Common myeloid progenitor, CD34-positive (primary cell): ENCODE measurements around the gene OPRM1.
A peak's percentile ranks its signal among the peaks of the same experiment; 100 is the strongest.
"Not testable (repeated sequence)": the region's sequence is repeated elsewhere in the genome, so short reads cannot be mapped to it uniquely, and the experiment has no call there.

Source experiments
- CTCF ChIA-PET: fragments of 350-600 bp; sonication (Branson Sonifier 250); formaldehyde crosslinking; loops from one replicate; lab custom pipeline; 2021; ENCODE audit warnings: antibody characterized with exemption; lab: Charles Lee
- POLR2A ChIA-PET: fragments of 350-600 bp; sonication (Branson Sonifier 250); formaldehyde crosslinking; loops from one replicate; lab custom pipeline; 2021; ENCODE audit warnings: antibody characterized with exemption; lab: Charles Lee
- DNase-seq, 3 donors: peaks; one replicate each; pipeline versions ENCODE4 v3.0.0 to v3.0.0-alpha.2; 2013
- H3K27ac ChIP-seq, 2 experiments: 1 replicate in 1 of 2; 2 replicates in 1 of 2; pipeline ENCODE4 v1.7.0; 2013; ENCODE audit warnings: inconsistent platforms in 2 of 2, low read length in 2 of 2, mild to moderate bottlenecking in 2 of 2, low read depth in 1 of 2, moderate library complexity in 1 of 2; ENCODE audit not compliant: severe bottlenecking in 2 of 2, insufficient read depth in 1 of 2, poor library complexity in 1 of 2
- H3K27me3 ChIP-seq, 5 experiments: replicated peaks in 2 of 5; 1 replicate in 3 of 5; 2 replicates in 2 of 5; pipeline versions ENCODE4 v1.6.1 to v1.7.0; 2013; ENCODE audit warnings: low read length in 4 of 5, mild to moderate bottlenecking in 2 of 5, moderate library complexity in 2 of 5, inconsistent platforms in 1 of 5; ENCODE audit not compliant: insufficient read depth in 5 of 5, control insufficient read depth in 4 of 5
- H3K36me3 ChIP-seq, 4 experiments: 1 replicate in 2 of 4; 2 replicates in 2 of 4; pipeline versions ENCODE4 v1.6.1 to v1.7.0; 2013; ENCODE audit warnings: low read length in 3 of 4, control low read depth in 1 of 4, mild to moderate bottlenecking in 1 of 4; ENCODE audit not compliant: control insufficient read depth in 4 of 4, insufficient read depth in 4 of 4
- H3K4me1 ChIP-seq, 4 experiments: 1 replicate in 3 of 4; 2 replicates in 1 of 4; pipeline versions ENCODE4 v1.6.1 to v1.7.1; 2013; ENCODE audit warnings: low read length in 3 of 4, mild to moderate bottlenecking in 3 of 4, control low read depth in 1 of 4, inconsistent platforms in 1 of 4, moderate library complexity in 1 of 4; ENCODE audit not compliant: control insufficient read depth in 4 of 4, insufficient read depth in 4 of 4; ENCODE audit errors: control extremely low read depth in 1 of 4
- H3K4me3 ChIP-seq, 7 experiments: 1 replicate in 4 of 7; 2 replicates in 3 of 7; pipeline versions ENCODE4 v1.5.1 to v1.7.0; 2013; ENCODE audit warnings: mild to moderate bottlenecking in 7 of 7, low read length in 6 of 7, moderate library complexity in 6 of 7, inconsistent platforms in 2 of 7, low read depth in 2 of 7, control low read depth in 1 of 7; ENCODE audit not compliant: insufficient read depth in 4 of 7, control insufficient read depth in 1 of 7; ENCODE audit errors: extremely low read depth in 1 of 7
- H3K9me3 ChIP-seq, 5 experiments: 1 replicate in 4 of 5; 2 replicates in 1 of 5; pipeline versions ENCODE4 v1.6.1 to v1.7.1; 2013; ENCODE audit warnings: low read length in 4 of 5, mild to moderate bottlenecking in 2 of 5, inconsistent platforms in 1 of 5, low read depth in 1 of 5, moderate library complexity in 1 of 5; ENCODE audit not compliant: control insufficient read depth in 4 of 5, insufficient read depth in 2 of 5; ENCODE audit errors: control extremely low read depth in 1 of 5
- WGBS: methylation state at CpG from one replicate; pipeline ENCODE4 v1.1.5; 2013; ENCODE audit not compliant: insufficient coverage; 5-methylcytosine and 5-hydroxymethylcytosine counted together

The OPRM1 gene

GRCh38 chr6:154197196-154197860 is 158.3 kb downstream of the OPRM1 start:
- Histone ChIP-seq H3K9me3 (no peaks in the 10 kb centered on the region), H3K27me3 (no peaks in the 10 kb centered on the region), H3K4me3 (no peak overlapping the region), H3K36me3 (no peaks in the 10 kb centered on the region), H3K27ac (no peak overlapping the region), H3K4me1 (peaks cover 0 to 5% (median 0%) of the 10 kb centered on the region in 4 experiments)
- POLR2A ChIA-PET: interaction anchor here (0.8 kb wide), 1 partner anchor 1691 kb away, joined by 3 read pairs; no protein-coding TSS in a partner anchor
- CTCF ChIA-PET: interaction anchor here (0.7 kb wide), 1 partner anchor 173 kb away, joined by 3 read pairs; no protein-coding TSS in a partner anchor
- peak in 1 of 3 donors; percentile 18 for DNase-seq

DNA sequence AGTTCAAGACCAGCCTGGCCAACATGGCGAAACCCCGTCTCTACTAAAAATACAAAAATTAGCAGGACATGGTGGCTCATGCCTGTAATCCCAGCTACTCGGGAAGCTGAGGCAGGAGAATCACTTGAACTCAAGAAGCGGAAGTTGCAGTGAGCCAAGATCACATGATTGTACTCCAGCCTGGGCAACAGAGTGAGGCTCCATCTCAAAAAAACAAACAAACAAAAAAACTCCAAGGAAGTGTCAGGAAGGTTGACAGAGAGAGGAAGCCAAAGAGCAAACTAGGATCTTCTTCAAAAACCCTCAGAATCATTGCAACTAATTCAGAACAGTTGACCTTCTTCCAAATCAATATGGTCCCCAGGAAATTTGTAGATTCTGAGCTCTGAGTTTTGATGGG is 162.6 kb downstream of the OPRM1 start:
- POLR2A ChIA-PET, H3K4me3 ChIP-seq, H3K27me3 ChIP-seq, H3K27ac ChIP-seq, DNase-seq, H3K9me3 ChIP-seq: not testable (repeated sequence)
- peaks cover 0 to 10% (median 0%) of the 10 kb centered on the region in 4 experiments for H3K36me3 ChIP-seq
- CTCF ChIA-PET: interaction anchor here (1.2 kb wide), 1 partner anchor 18 kb away, joined by 3 read pairs; no protein-coding TSS in a partner anchor
- 100% methylated on average over 3 of the region's 4 CpGs for WGBS
- peaks cover 0 to 13% (median 0%) of the 10 kb centered on the region in 4 experiments for H3K4me1 ChIP-seq

- Histone ChIP-seq H3K4me3 (no peak overlapping the region), H3K27me3 (no peaks in the 10 kb centered on the region), H3K27ac (no peak overlapping the region), H3K36me3 (peaks cover 0 to 11% (median 0%) of the 10 kb centered on the region in 4 experiments), H3K4me1 (peaks cover 0 to 13% (median 0%) of the 10 kb centered on the region in 4 experiments), H3K9me3 (no peaks in the 10 kb centered on the region)
- DNase-seq: peak in 1 of 3 donors; percentile 6
- 30% methylated on average over 3 of the region's 3 CpGs for WGBS
- ChIA-PET CTCF (interaction anchor here (1.2 to 1.3 kb wide), 2 partner anchors 15 to 18 kb away, joined by 3 read pairs; no protein-coding TSS in a partner anchor), POLR2A (no interaction called here)
These were observed 163.3 kb downstream of the OPRM1 start for GRCh38 chr6:154202339-154202738.

DNA sequence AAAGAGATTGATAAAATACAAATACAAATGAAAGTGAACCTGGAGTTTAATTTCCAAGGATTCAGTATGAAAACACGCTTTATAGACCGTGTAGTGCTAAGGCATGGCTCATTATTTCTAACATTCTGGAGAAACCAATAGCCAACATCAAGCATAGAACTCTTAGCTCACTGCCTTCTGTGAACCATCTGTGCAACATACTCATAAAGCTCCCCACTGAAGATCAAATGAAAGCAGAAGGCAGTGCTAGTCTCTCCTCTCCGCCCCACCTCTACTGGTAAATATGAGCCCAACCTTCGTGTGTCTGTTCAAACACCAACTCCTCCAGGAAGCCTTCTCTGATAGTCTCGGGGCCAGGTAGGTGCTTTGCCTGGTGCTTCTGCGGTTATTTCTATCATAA is 163.9 kb downstream of the OPRM1 start:
- CTCF ChIA-PET: interaction anchor here (0.9 to 1.3 kb wide), 3 partner anchors 14 to 75 kb away, joined by 3 to 4 read pairs (median 3); no protein-coding TSS in a partner anchor
- Histone ChIP-seq H3K4me3 (no peak overlapping the region), H3K9me3 (no peaks in the 10 kb centered on the region), H3K4me1 (peaks cover 0 to 13% (median 0%) of the 10 kb centered on the region in 4 experiments), H3K27me3 (no peaks in the 10 kb centered on the region), H3K36me3 (peaks cover 0 to 14% (median 0%) of the 10 kb centered on the region in 4 experiments), H3K27ac (no peak overlapping the region)
- 94% methylated on average over 2 of the region's 6 CpGs for WGBS
- no peak for DNase-seq
- POLR2A ChIA-PET: no interaction called here

GRCh38 chr6:154206141-154206540 is 167.1 kb downstream of the OPRM1 start:
- ChIA-PET CTCF (interaction anchor here (1.0 kb wide), 1 partner anchor 48 kb away, joined by 3 read pairs; no protein-coding TSS in a partner anchor), POLR2A (interaction anchor here (0.6 kb wide), 1 partner anchor 174 kb away, joined by 3 read pairs; no protein-coding TSS in a partner anchor)
- WGBS: no CpG with 5 or more reads among the region's 2 CpGs
- peaks cover 0 to 13% (median 0%) of the 10 kb centered on the region in 4 experiments for H3K4me1 ChIP-seq
- DNase-seq: no peak
- no peak overlapping the region for H3K4me3 ChIP-seq
- no peak overlapping the region for H3K27ac ChIP-seq
- H3K9me3 ChIP-seq: no peaks in the 10 kb centered on the region
- peaks cover 0 to 14% (median 0%) of the 10 kb centered on the region in 4 experiments for H3K36me3 ChIP-seq
- no peaks in the 10 kb centered on the region for H3K27me3 ChIP-seq

DNA sequence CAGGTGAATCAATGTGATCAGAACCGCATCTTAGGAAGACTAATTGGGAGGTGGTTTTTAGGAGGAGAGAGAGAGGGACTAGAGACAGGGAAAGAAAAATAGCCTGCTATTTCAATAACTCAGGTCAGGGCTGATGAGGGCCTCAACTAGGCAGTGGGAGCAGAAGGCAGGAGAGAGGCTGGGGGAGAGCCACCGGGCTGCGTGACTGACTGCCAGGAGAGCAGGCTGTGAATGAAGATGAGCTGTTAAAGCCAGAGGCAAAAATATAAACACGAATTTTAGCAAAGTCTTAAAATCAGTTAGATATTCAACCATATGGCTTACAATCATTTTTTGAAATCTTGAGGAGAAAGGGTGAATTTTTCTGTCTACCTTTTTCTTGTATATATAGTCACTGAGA is 168.0 kb downstream of the OPRM1 start:
- ChIA-PET POLR2A (no interaction called here), CTCF (no interaction called here)
- no peak for DNase-seq
- H3K4me3 ChIP-seq: no peak overlapping the region
- no peak overlapping the region for H3K27ac ChIP-seq
- H3K36me3 ChIP-seq: peaks cover 0 to 14% (median 0%) of the 10 kb centered on the region in 4 experiments
- H3K4me1 ChIP-seq: peaks cover 0 to 12% (median 0%) of the 10 kb centered on the region in 4 experiments
- no peaks in the 10 kb centered on the region for H3K27me3 ChIP-seq
- WGBS: no CpG with 5 or more reads among the region's 4 CpGs
- H3K9me3 ChIP-seq: no peaks in the 10 kb centered on the region

GRCh38 chr6:154209555-154209954 is 170.5 kb downstream of the OPRM1 start:
- Histone ChIP-seq H3K27me3 (no peaks in the 10 kb centered on the region), H3K9me3 (no peaks in the 10 kb centered on the region), H3K4me1 (no peaks in the 10 kb centered on the region), H3K27ac (no peak overlapping the region), H3K4me3 (no peak overlapping the region), H3K36me3 (peaks cover 0 to 14% (median 0%) of the 10 kb centered on the region in 4 experiments)
- WGBS: no CpG with 5 or more reads among the region's 3 CpGs
- ChIA-PET CTCF (no interaction called here), POLR2A (no interaction called here)
- DNase-seq: no peak
